GM12801 (cell line): ENCODE measurements around the gene SPIB.

Source experiments
- CTCF ChIP-seq: IDR thresholded peaks from one replicate; pipeline ENCODE4 v1.5.1; 2011; ENCODE audit warnings: control low read depth; ENCODE audit not compliant: insufficient read length; ENCODE audit errors: extremely low read depth

The SPIB gene

GRCh38 chr19:50453243-50453642 lies 34.5 kb downstream of the SPIB start:
- no peak for TF ChIP-seq CTCF

GRCh38 chr19:50455992-50456391 lies 37.3 kb downstream of the SPIB start:
- no peak for TF ChIP-seq CTCF

GRCh38 chr19:50457300-50457699 lies 38.6 kb downstream of the SPIB start:
- TF ChIP-seq CTCF: no peak

- TF ChIP-seq CTCF: no peak
These were observed 39.8 kb downstream of the SPIB start for GRCh38 chr19:50458396-50459066.

- no peak for TF ChIP-seq CTCF
These were observed 40.3 kb downstream of the SPIB start for GRCh38 chr19:50459067-50459456.

- TF ChIP-seq CTCF: no peak
These were observed 40.9 kb downstream of the SPIB start for GRCh38 chr19:50459638-50460037.

GRCh38 chr19:50460161-50460765 lies 41.5 kb downstream of the SPIB start:
- TF ChIP-seq CTCF: no peak
